ENCODE results near the gene PNKP. TPM values are rescaled to one million over a fixed set of nuclear protein-coding genes. Genes with fewer than 3 reads are reported as not detected.
A peak's percentile ranks its signal among the peaks of the same experiment; 100 is the strongest.

The PNKP gene
- polyA plus RNA-seq, 2 donors = 27.5 to 65.1 TPM

- Histone ChIP-seq H3K27me3 (ENCODE audit: control insufficient read depth in 1 of 2, insufficient read depth in 2 of 2, low read length in 2 of 2) (no peaks in the 10 kb centered on the region), H3K27ac (ENCODE audit: low read depth in 2 of 2, low read length in 1 of 2) (peak overlapping the region in 1 of 2 donors; percentile 20), H3K4me1 (ENCODE audit: control insufficient read depth in 2 of 2, insufficient read depth in 2 of 2, low read length in 1 of 2) (peaks cover 0 to 6% of the 10 kb centered on the region in 2 donors), H3K4me3 (ENCODE audit: low read depth in 1 of 2, low read length in 2 of 2) (peak overlapping the region; percentile 17 to 35), H3K36me3 (ENCODE audit: control insufficient read depth in 2 of 2, insufficient read depth in 2 of 2, low read length in 1 of 2) (peaks cover 0 to 12% of the 10 kb centered on the region in 2 donors), H3K9me3 (ENCODE audit: control insufficient read depth in 2 of 2, insufficient read depth in 1 of 2, low read depth in 1 of 2, low read length in 1 of 2) (peaks cover 0 to under 1% of the 10 kb centered on the region in 2 donors)
- WGBS, 2 donors = 13 to 14% methylated on average over 65 to 68 of the region's 69 CpGs
Observed at GRCh38 chr19:49890349-49891311, 23.3 kb upstream of the PNKP start.

GRCh38 chr19:49889687-49890348 is 22.4 kb upstream of the PNKP start:
- Histone ChIP-seq H3K36me3 (ENCODE audit: control insufficient read depth in 2 of 2, insufficient read depth in 2 of 2, low read length in 1 of 2) (peaks cover 0 to 14% of the 10 kb centered on the region in 2 donors), H3K4me1 (ENCODE audit: control insufficient read depth in 2 of 2, insufficient read depth in 2 of 2, low read length in 1 of 2) (peaks cover 0 to 6% of the 10 kb centered on the region in 2 donors), H3K4me3 (ENCODE audit: low read depth in 1 of 2, low read length in 2 of 2) (peak overlapping the region; percentile 17 to 35), H3K27me3 (ENCODE audit: control insufficient read depth in 1 of 2, insufficient read depth in 2 of 2, low read length in 2 of 2) (no peaks in the 10 kb centered on the region), H3K27ac (ENCODE audit: low read depth in 2 of 2, low read length in 1 of 2) (peak overlapping the region in 1 of 2 donors; percentile 20), H3K9me3 (ENCODE audit: control insufficient read depth in 2 of 2, insufficient read depth in 1 of 2, low read depth in 1 of 2, low read length in 1 of 2) (no peaks in the 10 kb centered on the region)
- 22 to 28% methylated on average over 69 to 71 of the region's 71 CpGs for WGBS, 2 donors

- H3K27me3 ChIP-seq (ENCODE audit: control insufficient read depth in 1 of 2, insufficient read depth in 2 of 2, low read length in 2 of 2) = no peaks in the 10 kb centered on the region
- H3K9me3 ChIP-seq (ENCODE audit: control insufficient read depth in 2 of 2, insufficient read depth in 1 of 2, low read depth in 1 of 2, low read length in 1 of 2) = no peaks in the 10 kb centered on the region
- H3K4me1 ChIP-seq (ENCODE audit: control insufficient read depth in 2 of 2, insufficient read depth in 2 of 2, low read length in 1 of 2) = peaks cover 0 to 6% of the 10 kb centered on the region in 2 donors
- peaks cover 6 to 21% of the 10 kb centered on the region in 2 donors for H3K36me3 ChIP-seq (ENCODE audit: control insufficient read depth in 2 of 2, insufficient read depth in 2 of 2, low read length in 1 of 2)
- WGBS, 2 donors = 92 to 93% methylated on average over 23 of the region's 23 CpGs
- no peak overlapping the region for H3K4me3 ChIP-seq (ENCODE audit: low read depth in 1 of 2, low read length in 2 of 2)
- H3K27ac ChIP-seq (ENCODE audit: low read depth in 2 of 2, low read length in 1 of 2) = no peak overlapping the region
Observed at GRCh38 chr19:49889038-49889686, 21.8 kb upstream of the PNKP start.

- Histone ChIP-seq H3K36me3 (ENCODE audit: control insufficient read depth in 2 of 2, insufficient read depth in 2 of 2, low read length in 1 of 2) (peaks cover 13 to 28% of the 10 kb centered on the region in 2 donors), H3K9me3 (ENCODE audit: control insufficient read depth in 2 of 2, insufficient read depth in 1 of 2, low read depth in 1 of 2, low read length in 1 of 2) (no peaks in the 10 kb centered on the region), H3K27me3 (ENCODE audit: control insufficient read depth in 1 of 2, insufficient read depth in 2 of 2, low read length in 2 of 2) (no peaks in the 10 kb centered on the region), H3K27ac (ENCODE audit: low read depth in 2 of 2, low read length in 1 of 2) (no peak overlapping the region), H3K4me1 (ENCODE audit: control insufficient read depth in 2 of 2, insufficient read depth in 2 of 2, low read length in 1 of 2) (peaks cover 0 to 6% of the 10 kb centered on the region in 2 donors), H3K4me3 (ENCODE audit: low read depth in 1 of 2, low read length in 2 of 2) (no peak overlapping the region)
- WGBS, 2 donors = 56 to 89% methylated on average over 18 of the region's 18 CpGs
Observed at GRCh38 chr19:49888510-49888824, 21.1 kb upstream of the PNKP start.

- WGBS, 2 donors = 65 to 88% methylated on average over 45 to 54 of the region's 54 CpGs
- H3K4me1 ChIP-seq (ENCODE audit: control insufficient read depth in 2 of 2, insufficient read depth in 2 of 2, low read length in 1 of 2) = peaks cover 0 to 6% of the 10 kb centered on the region in 2 donors
- no peaks in the 10 kb centered on the region for H3K9me3 ChIP-seq (ENCODE audit: control insufficient read depth in 2 of 2, insufficient read depth in 1 of 2, low read depth in 1 of 2, low read length in 1 of 2)
- peaks cover 18 to 34% of the 10 kb centered on the region in 2 donors for H3K36me3 ChIP-seq (ENCODE audit: control insufficient read depth in 2 of 2, insufficient read depth in 2 of 2, low read length in 1 of 2)
- no peak overlapping the region for H3K27ac ChIP-seq (ENCODE audit: low read depth in 2 of 2, low read length in 1 of 2)
- H3K4me3 ChIP-seq (ENCODE audit: low read depth in 1 of 2, low read length in 2 of 2) = no peak overlapping the region
- no peaks in the 10 kb centered on the region for H3K27me3 ChIP-seq (ENCODE audit: control insufficient read depth in 1 of 2, insufficient read depth in 2 of 2, low read length in 2 of 2)
Observed at GRCh38 chr19:49887665-49888509, 20.5 kb upstream of the PNKP start.

- Histone ChIP-seq H3K27ac (ENCODE audit: low read depth in 2 of 2, low read length in 1 of 2) (no peak overlapping the region), H3K4me1 (ENCODE audit: control insufficient read depth in 2 of 2, insufficient read depth in 2 of 2, low read length in 1 of 2) (peaks cover 0 to 6% of the 10 kb centered on the region in 2 donors), H3K27me3 (ENCODE audit: control insufficient read depth in 1 of 2, insufficient read depth in 2 of 2, low read length in 2 of 2) (no peaks in the 10 kb centered on the region), H3K36me3 (ENCODE audit: control insufficient read depth in 2 of 2, insufficient read depth in 2 of 2, low read length in 1 of 2) (peaks cover 25 to 41% of the 10 kb centered on the region in 2 donors), H3K9me3 (ENCODE audit: control insufficient read depth in 2 of 2, insufficient read depth in 1 of 2, low read depth in 1 of 2, low read length in 1 of 2) (no peaks in the 10 kb centered on the region), H3K4me3 (ENCODE audit: low read depth in 1 of 2, low read length in 2 of 2) (no peak overlapping the region)
- WGBS, 2 donors = 66 to 73% methylated on average over 23 of the region's 23 CpGs
Observed at GRCh38 chr19:49887037-49887664, 19.8 kb upstream of the PNKP start.

- Histone ChIP-seq H3K36me3 (ENCODE audit: control insufficient read depth in 2 of 2, insufficient read depth in 2 of 2, low read length in 1 of 2) (peaks cover 30 to 61% of the 10 kb centered on the region in 2 donors), H3K4me1 (ENCODE audit: control insufficient read depth in 2 of 2, insufficient read depth in 2 of 2, low read length in 1 of 2) (peaks cover 0 to under 1% of the 10 kb centered on the region in 2 donors)
- WGBS, 2 donors = 77 to 92% methylated on average over 3 of the region's 3 CpGs
Observed at GRCh38 chr19:49884760-49885159, 17.4 kb upstream of the PNKP start.

GRCh38 chr19:49884109-49884508 is 16.7 kb upstream of the PNKP start:
- H3K27me3 ChIP-seq (ENCODE audit: control insufficient read depth in 1 of 2, insufficient read depth in 2 of 2, low read length in 2 of 2) = no peaks in the 10 kb centered on the region
- no peaks in the 10 kb centered on the region for H3K9me3 ChIP-seq (ENCODE audit: control insufficient read depth in 2 of 2, insufficient read depth in 1 of 2, low read depth in 1 of 2, low read length in 1 of 2)
- no peak overlapping the region for H3K4me3 ChIP-seq (ENCODE audit: low read depth in 1 of 2, low read length in 2 of 2)
- peaks cover 30 to 61% of the 10 kb centered on the region in 2 donors for H3K36me3 ChIP-seq (ENCODE audit: control insufficient read depth in 2 of 2, insufficient read depth in 2 of 2, low read length in 1 of 2)
- 91 to 94% methylated on average over 16 to 18 of the region's 18 CpGs for WGBS, 2 donors
- H3K27ac ChIP-seq (ENCODE audit: low read depth in 2 of 2, low read length in 1 of 2) = no peak overlapping the region
- H3K4me1 ChIP-seq (ENCODE audit: control insufficient read depth in 2 of 2, insufficient read depth in 2 of 2, low read length in 1 of 2) = no peaks in the 10 kb centered on the region

More at GRCh38 chr19:49884760-49885159, 17.4 kb upstream of the PNKP start:
- Histone ChIP-seq H3K27ac (ENCODE audit: low read depth in 2 of 2, low read length in 1 of 2) (no peak overlapping the region), H3K4me3 (ENCODE audit: low read depth in 1 of 2, low read length in 2 of 2) (no peak overlapping the region), H3K9me3 (ENCODE audit: control insufficient read depth in 2 of 2, insufficient read depth in 1 of 2, low read depth in 1 of 2, low read length in 1 of 2) (no peaks in the 10 kb centered on the region), H3K27me3 (ENCODE audit: control insufficient read depth in 1 of 2, insufficient read depth in 2 of 2, low read length in 2 of 2) (no peaks in the 10 kb centered on the region)
